ENCODE measurements around the gene KCNC4.

The KCNC4 gene

GRCh38 chr1:110209715-110210603, at the start of gene KCNC4:
Gene KCNC4 (plus strand): TSS chr1:110210314. CDS start chr1:110211500, 1,186 bp downstream.
- peak; percentile 71 for DNase-seq

GRCh38 chr1:110160538-110161100, 49.5 kb upstream of the KCNC4 start:
- no peak for DNase-seq

GRCh38 chr1:110161165-110161564, 48.9 kb upstream of the KCNC4 start:
- no peak for DNase-seq

- peak; percentile 96 for DNase-seq
Observed at GRCh38 chr1:110161849-110162248, 48.3 kb upstream of the KCNC4 start.

- no peak for DNase-seq
Observed at GRCh38 chr1:110163591-110163990, 46.5 kb upstream of the KCNC4 start.

GRCh38 chr1:110164725-110165350, 45.3 kb upstream of the KCNC4 start:
- DNase-seq: no peak

- no peak for DNase-seq
Observed at GRCh38 chr1:110165761-110166231, 44.3 kb upstream of the KCNC4 start.

GRCh38 chr1:110166861-110167260, 43.3 kb upstream of the KCNC4 start:
- no peak for DNase-seq

GRCh38 chr1:110170766-110171733, 39.1 kb upstream of the KCNC4 start:
- peak; percentile 47 for DNase-seq

GRCh38 chr1:110172001-110172400, 38.1 kb upstream of the KCNC4 start:
- no peak for DNase-seq

- DNase-seq: no peak
Observed at GRCh38 chr1:110173466-110174105, 36.5 kb upstream of the KCNC4 start.

- DNase-seq: no peak
Observed at GRCh38 chr1:110174961-110175360, 35.2 kb upstream of the KCNC4 start.

- peak; percentile 77 for DNase-seq
Observed at GRCh38 chr1:110176299-110176956, 33.7 kb upstream of the KCNC4 start.

- DNase-seq: no peak
Observed at GRCh38 chr1:110177775-110178174, 32.3 kb upstream of the KCNC4 start.

- DNase-seq: no peak
Observed at GRCh38 chr1:110183642-110184167, 26.4 kb upstream of the KCNC4 start.

GRCh38 chr1:110184446-110184845, 25.7 kb upstream of the KCNC4 start:
- no peak for DNase-seq

GRCh38 chr1:110185181-110185580, 24.9 kb upstream of the KCNC4 start:
- peak; percentile 88 for DNase-seq

- DNase-seq: no peak
Observed at GRCh38 chr1:110186558-110186957, 23.6 kb upstream of the KCNC4 start.

GRCh38 chr1:110187139-110187890, 22.8 kb upstream of the KCNC4 start:
- no peak for DNase-seq

GRCh38 chr1:110188035-110188618, 22.0 kb upstream of the KCNC4 start:
- DNase-seq: no peak

Measured in DMS79 (cell line).